ENCODE results near the gene ZNF362.
A peak's percentile ranks its signal among the peaks of the same experiment; 100 is the strongest.

Gene ZNF362

GRCh38 chr1:33349778-33350610, 93.7 kb downstream of the ZNF362 start:
- DNase-seq: peak; percentile 71 to 77

Measured in AML-193 (cell line).